HL-60/S4 treated with phorbol 12-myristate 13-acetate at 8.2 ng/mL for 4 days and 3 days (cell line): ENCODE data around the gene PTRH1.

Source experiments
- in situ Hi-C: fragments of 300-500 bp; cut with MboI; formaldehyde crosslinking; loops from 2 replicates; pipeline ENCODE4 v1.15.0; 2022; ENCODE audit warnings: low sequenced_read_pairs

PTRH1 gene

GRCh38 chr9:127700594-127701255, 14.7 kb downstream of the PTRH1 start:
- in situ Hi-C loops = no loop called here

GRCh38 chr9:127700140-127700539, 15.3 kb downstream of the PTRH1 start:
- in situ Hi-C loops = no loop called here

GRCh38 chr9:127698985-127699670, 16.3 kb downstream of the PTRH1 start:
- in situ Hi-C loops = no loop called here

- in situ Hi-C loops = no loop called here
Observed at GRCh38 chr9:127698386-127698785, 17.1 kb downstream of the PTRH1 start.

- in situ Hi-C loops = no loop called here
Observed at GRCh38 chr9:127697575-127697974, 17.9 kb downstream of the PTRH1 start.

- in situ Hi-C loops = no loop called here
Observed at GRCh38 chr9:127694890-127695720, 20.4 kb downstream of the PTRH1 start.

- in situ Hi-C loops = no loop called here
Observed at GRCh38 chr9:127693697-127694096, 21.8 kb downstream of the PTRH1 start.

GRCh38 chr9:127693143-127693542, 22.3 kb downstream of the PTRH1 start:
- in situ Hi-C loops = no loop called here

- in situ Hi-C loops = no loop called here
Observed at GRCh38 chr9:127692071-127692470, 23.4 kb downstream of the PTRH1 start.

- in situ Hi-C loops = no loop called here
Observed at GRCh38 chr9:127690735-127691134, 24.7 kb downstream of the PTRH1 start.

GRCh38 chr9:127689329-127690000, 26.0 kb downstream of the PTRH1 start:
- in situ Hi-C loops = no loop called here

GRCh38 chr9:127686461-127687393, 28.7 kb downstream of the PTRH1 start:
- in situ Hi-C loops = no loop called here

GRCh38 chr9:127684576-127684975, 30.9 kb downstream of the PTRH1 start:
- in situ Hi-C loops = no loop called here

- in situ Hi-C loops = no loop called here
Observed at GRCh38 chr9:127683723-127684122, 31.7 kb downstream of the PTRH1 start.

- in situ Hi-C loops = no loop called here
Observed at GRCh38 chr9:127682351-127683136, 32.9 kb downstream of the PTRH1 start.

- in situ Hi-C loops = no loop called here
Observed at GRCh38 chr9:127680846-127681245, 34.6 kb downstream of the PTRH1 start.

- in situ Hi-C loops = no loop called here
Observed at GRCh38 chr9:127680226-127680625, 35.2 kb downstream of the PTRH1 start.

GRCh38 chr9:127679506-127679905, 36.0 kb downstream of the PTRH1 start:
- in situ Hi-C loops = no loop called here

- in situ Hi-C loops = no loop called here
Observed at GRCh38 chr9:127676638-127677037, 38.8 kb downstream of the PTRH1 start.
